Hematopoietic multipotent progenitor cell treated with erythropoietin and hydrocortisone succinate and interleukin-3 and kit ligand, for 6 days (in vitro differentiated cells): ENCODE results near the gene EPHB1.

Experiments used
- DNase-seq: peaks from one replicate; pipeline ENCODE4 v3.0.0-alpha.2; 2015

Gene EPHB1

GRCh38 chr3:134922101-134922500, 127.0 kb downstream of the EPHB1 start:
- DNase-seq: no peak

- no peak for DNase-seq
Measured at GRCh38 chr3:134922866-134923265, 127.8 kb downstream of the EPHB1 start.

GRCh38 chr3:134923286-134923685, 128.2 kb downstream of the EPHB1 start:
- no peak for DNase-seq

DNA sequence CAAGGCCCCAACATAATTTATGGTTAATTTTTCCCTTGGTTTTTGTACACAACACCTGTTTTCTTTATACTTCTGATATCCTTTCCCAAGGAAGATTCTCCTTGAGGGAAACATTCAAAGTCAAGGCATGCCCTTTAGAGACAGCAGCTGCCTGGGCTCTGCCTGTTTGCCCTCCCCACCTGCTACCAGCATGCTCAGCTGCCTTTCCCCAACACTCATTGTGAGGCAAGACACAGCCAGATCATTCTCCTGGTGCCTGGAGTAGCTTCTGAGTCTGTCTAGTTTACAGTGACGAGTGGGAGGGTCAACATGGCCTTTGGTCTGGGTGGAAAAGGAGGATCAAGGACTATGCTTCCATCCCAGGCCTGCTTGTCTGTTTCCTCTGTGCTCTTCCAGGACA, 132.5 kb downstream of the EPHB1 start:
- no peak for DNase-seq

DNA sequence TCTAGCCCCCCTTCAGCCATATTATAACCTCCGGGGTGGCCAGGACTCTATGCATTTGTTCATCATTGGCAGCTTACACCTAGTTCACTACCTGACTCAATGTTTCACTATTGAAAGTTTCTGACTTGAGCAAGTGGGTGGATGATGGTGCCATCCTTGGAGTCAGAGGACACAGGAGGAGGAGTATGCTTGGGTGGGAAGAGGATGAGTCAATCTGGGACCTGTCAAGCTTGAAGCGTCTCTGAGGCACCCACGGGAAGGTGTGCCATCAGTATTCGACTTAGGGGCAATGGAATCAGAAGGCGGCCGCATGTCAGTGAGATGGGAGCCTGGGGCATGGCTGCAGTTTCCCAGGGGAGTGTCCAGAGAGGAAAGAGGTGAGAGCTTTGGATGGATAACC, 133.3 kb downstream of the EPHB1 start:
- DNase-seq: no peak

- no peak for DNase-seq
Measured at GRCh38 chr3:134928819-134929218, 133.8 kb downstream of the EPHB1 start.

DNA sequence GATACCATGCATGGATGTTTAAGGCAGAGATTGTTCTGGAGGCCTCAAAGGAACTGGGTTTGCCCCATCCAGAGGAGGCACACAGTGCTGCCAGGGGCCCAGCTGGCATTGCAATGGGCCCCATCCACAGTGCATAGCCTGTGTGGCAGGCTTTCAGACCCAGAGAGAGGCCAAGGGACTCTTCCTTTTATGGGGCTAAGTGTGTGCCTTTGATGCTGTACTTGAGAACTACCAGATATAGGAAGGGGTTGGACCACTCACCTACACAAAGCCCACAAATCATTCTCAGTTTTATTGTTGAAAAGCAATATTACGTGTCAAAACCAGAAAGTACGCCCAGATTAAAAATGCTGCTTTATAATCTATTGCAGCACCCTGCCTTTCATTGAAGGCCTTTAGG, 134.9 kb downstream of the EPHB1 start:
- no peak for DNase-seq

DNA sequence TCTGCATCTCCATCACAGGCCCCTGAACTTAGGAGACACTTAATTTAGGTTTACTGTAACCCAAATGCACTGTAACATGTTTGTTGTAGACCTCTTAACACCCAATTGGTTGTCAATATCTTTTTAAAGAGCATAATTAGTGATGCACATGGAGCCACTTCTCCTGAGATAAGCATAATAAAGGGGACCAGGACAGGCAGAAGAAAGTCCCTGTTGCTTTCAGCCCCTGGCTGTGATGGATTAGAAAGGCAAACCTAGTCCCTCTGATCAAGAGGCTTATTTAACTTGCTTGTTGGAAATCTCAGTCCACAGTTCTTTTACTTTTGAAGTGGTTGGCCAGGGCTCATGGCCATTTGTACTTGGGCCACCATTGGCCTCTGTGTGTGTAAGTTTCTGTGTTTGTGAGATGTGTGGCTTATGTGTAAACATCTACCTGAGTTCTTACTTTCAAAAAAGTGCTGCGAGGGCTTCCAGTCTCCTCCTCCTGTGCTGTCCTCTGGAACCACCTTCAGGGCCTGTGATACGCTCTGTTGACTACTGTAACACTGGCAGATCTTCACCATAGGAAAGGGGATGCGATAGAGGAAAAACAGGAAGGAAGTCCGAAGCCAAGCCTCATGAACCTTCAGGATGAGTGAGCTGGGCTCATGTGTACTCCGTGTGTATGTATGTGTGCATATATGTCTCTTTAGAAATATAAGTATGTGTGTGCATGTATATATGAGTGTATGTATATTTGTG, 136.2 kb downstream of the EPHB1 start:
- no peak for DNase-seq

DNA sequence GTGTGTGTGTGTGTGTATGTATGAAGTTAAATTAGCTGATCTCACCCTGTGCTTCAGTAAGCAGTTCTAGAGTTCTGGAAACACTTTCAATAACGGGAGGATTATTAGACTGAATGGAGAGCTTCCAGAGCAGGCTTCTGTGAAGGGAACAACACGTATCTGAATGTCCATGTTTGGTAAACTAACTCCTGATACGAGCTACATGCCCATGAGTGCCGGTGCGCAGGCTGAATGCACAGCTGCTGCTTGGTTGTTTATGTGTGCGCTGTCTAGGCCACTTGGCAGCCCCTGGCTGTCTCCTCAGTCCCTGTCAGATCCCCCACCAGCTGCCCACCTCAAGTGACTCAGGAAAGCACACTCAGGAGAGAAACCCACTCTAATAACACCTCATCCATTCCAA, 137.0 kb downstream of the EPHB1 start:
- no peak for DNase-seq

DNA sequence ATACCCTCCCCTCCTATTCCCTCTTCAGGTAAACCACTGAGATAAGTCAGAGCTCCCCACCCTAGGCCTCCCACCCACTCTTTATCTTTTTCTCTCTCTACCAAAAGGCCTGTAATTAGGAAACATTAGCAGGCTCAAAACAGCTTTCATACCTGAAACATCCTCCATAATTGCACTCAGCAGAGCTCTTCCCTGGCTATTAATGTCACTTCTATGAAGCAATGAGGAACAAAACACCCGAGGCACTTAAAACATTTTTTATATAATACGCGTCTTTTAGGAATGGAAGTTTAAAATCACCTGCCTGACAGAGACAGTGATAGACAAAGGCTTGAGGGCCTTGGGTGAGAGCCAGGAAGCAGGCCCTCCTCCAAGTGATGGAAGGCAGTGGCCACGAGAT, 138.9 kb downstream of the EPHB1 start:
- DNase-seq: no peak

- no peak for DNase-seq
Measured at GRCh38 chr3:134934933-134935332, 139.9 kb downstream of the EPHB1 start.

GRCh38 chr3:134937256-134938028, 142.4 kb downstream of the EPHB1 start:
- no peak for DNase-seq

GRCh38 chr3:134938029-134938525, 143.0 kb downstream of the EPHB1 start:
- no peak for DNase-seq

GRCh38 chr3:134939978-134940377, 144.9 kb downstream of the EPHB1 start:
- DNase-seq: no peak

GRCh38 chr3:134941820-134942219, 146.8 kb downstream of the EPHB1 start:
- DNase-seq: no peak

DNA sequence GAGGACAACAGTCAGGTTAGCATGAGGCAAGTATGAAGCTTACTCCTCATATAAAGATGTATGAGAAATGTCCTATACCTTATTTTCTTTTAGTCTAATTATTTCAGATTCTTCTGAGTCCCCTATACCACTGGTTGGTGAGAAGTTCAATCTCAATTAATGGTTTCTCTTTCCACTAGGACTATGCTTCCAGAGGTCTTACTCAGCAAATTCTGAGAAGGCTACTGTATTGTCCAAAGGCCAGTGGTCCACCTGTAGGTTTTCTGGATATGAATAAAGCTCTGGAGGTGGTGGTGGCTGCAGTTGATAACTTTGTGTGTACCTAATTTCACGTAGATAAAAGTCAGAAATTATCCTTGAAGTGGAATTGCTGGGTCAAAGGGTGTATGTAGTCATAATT, 149.4 kb downstream of the EPHB1 start:
- DNase-seq: no peak

GRCh38 chr3:134949150-134949549, 154.1 kb downstream of the EPHB1 start:
- no peak for DNase-seq

DNA sequence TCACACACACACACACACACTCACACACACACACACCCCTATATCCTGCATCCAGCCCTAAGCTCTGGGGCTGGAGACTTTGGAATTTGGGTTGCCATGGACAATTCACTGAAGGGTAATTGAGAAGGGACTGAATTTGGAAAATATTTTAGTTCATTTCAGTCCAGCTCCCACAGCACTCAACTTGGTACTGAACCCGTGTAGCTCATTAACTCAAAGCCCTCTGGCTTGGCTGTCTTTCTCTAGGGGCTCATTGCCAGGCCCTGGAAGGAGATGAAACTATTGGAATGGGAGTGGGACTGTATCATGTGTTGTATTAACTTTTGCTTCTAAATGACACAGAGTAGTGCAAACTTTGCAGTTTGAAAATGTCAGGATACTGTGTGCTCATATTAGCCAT, 157.3 kb downstream of the EPHB1 start:
- no peak for DNase-seq

- no peak for DNase-seq
Measured at GRCh38 chr3:134955874-134956273, 160.8 kb downstream of the EPHB1 start.

- no peak for DNase-seq
Measured at GRCh38 chr3:134956395-134956794, 161.3 kb downstream of the EPHB1 start.

GRCh38 chr3:134956844-134957243, 161.8 kb downstream of the EPHB1 start:
- no peak for DNase-seq

GRCh38 chr3:134959516-134959915, 164.5 kb downstream of the EPHB1 start:
- no peak for DNase-seq

GRCh38 chr3:134964226-134964625, 169.2 kb downstream of the EPHB1 start:
- DNase-seq: no peak

DNA sequence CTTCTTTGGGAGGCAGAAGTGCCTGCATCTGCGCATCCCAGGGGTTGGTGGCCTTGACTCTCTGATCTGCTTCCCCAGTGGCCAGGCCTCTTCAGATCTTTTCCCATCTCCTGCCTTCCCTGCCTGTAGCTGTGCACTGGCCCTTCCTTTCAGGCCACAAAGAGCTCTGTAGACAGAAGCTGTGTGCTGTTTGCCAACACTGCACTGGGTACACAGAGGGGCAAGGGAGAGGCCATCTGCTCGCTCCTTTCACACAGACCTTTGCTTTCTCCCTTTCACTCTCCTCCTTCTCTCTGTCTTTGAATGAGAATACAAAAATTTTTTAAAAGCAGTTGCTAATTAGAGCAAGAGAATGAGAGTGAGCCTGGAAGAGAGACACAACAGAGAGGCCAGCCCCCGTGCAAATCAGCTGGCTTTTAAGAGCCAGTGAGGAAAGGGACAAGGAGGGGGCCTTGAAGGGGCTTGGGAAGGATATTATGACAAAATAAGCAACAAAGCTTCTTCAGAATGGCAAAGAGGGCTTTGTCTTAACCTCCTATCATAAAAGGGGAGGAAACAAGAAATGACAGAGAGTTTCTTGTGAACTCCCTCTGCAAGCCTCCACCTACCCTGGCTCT, 170.9 kb downstream of the EPHB1 start:
- no peak for DNase-seq
